ENCODE results near the gene ATOX1.
"Not testable (repeated sequence)": the region's sequence is repeated elsewhere in the genome, so short reads cannot be mapped to it uniquely, and the experiment has no call there.

DNA sequence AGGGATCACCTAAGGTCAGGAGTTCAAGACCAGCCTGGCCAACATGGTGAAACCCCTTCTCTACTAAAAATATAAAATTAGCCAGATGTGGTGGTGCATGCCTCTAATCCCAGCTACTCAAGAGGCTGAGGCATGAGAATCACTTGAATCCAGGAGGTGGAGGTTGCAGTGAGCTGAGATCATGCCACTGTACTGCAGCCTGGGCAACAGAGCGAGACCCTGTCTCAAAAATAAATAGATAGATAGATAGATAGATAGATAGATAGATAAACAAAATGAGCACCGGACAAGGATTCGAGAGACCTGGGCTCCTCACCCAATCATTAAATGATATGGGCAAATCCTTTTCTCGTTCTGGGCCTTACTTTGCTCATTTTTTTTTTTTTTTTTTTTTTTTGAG lies 60.4 kb downstream of the ATOX1 start:
- TF ChIP-seq, protein P1, sequence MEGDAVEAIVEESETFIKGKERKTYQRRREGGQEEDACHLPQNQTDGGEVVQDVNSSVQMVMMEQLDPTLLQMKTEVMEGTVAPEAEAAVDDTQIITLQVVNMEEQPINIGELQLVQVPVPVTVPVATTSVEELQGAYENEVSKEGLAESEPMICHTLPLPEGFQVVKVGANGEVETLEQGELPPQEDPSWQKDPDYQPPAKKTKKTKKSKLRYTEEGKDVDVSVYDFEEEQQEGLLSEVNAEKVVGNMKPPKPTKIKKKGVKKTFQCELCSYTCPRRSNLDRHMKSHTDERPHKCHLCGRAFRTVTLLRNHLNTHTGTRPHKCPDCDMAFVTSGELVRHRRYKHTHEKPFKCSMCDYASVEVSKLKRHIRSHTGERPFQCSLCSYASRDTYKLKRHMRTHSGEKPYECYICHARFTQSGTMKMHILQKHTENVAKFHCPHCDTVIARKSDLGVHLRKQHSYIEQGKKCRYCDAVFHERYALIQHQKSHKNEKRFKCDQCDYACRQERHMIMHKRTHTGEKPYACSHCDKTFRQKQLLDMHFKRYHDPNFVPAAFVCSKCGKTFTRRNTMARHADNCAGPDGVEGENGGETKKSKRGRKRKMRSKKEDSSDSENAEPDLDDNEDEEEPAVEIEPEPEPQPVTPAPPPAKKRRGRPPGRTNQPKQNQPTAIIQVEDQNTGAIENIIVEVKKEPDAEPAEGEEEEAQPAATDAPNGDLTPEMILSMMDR (conservative IDR thresholded peaks at IDR 0.05 in 1 of 2, IDR thresholded peaks at IDR 0.05 in 1 of 2; ENCODE audit: extremely low read depth in 1 of 2, insufficient read depth in 1 of 2, low read depth in 1 of 2, low read length in 2 of 2): not testable (repeated sequence)
- TF ChIP-seq EZH2 (IDR thresholded peaks at IDR 0.05; ENCODE audit: borderline replicate concordance, low read length): not testable (repeated sequence)
